GM18520 (cell line): ENCODE results near the gene GCN1.
A peak's percentile ranks its signal among the peaks of the same experiment; 100 is the strongest.

Experiments used
- ATAC-seq: cut with Tn5 transposase; IDR thresholded peaks from one replicate; pipeline ENCODE4 v1.9.1; 2021; ENCODE audit not compliant: unreplicated experiment

Gene GCN1

GRCh38 chr12:120150919-120151525 lies 43.5 kb downstream of the GCN1 start:
- ATAC-seq: no peak

DNA sequence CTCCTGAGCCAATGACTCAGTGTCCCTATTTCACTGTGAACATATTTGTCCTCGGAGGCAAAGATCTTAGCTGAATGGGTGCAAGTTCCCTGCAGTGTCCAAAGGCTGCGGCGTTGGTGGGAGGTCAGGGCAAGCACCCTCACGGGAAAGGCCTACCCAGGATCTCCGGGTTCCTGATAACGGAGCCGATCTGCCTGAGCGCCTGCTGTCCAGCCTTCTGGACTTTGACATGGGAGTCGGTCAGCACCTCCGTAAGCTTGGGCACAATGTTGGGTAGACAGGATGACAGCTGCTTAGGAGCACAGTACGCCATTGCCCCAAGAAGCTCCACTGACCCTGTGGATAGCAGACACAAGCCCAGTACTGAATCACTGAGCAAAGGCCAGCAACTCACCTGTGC lies 46.5 kb downstream of the GCN1 start:
- ATAC-seq: no peak

GRCh38 chr12:120145164-120145563 lies 49.4 kb downstream of the GCN1 start:
- no peak for ATAC-seq

DNA sequence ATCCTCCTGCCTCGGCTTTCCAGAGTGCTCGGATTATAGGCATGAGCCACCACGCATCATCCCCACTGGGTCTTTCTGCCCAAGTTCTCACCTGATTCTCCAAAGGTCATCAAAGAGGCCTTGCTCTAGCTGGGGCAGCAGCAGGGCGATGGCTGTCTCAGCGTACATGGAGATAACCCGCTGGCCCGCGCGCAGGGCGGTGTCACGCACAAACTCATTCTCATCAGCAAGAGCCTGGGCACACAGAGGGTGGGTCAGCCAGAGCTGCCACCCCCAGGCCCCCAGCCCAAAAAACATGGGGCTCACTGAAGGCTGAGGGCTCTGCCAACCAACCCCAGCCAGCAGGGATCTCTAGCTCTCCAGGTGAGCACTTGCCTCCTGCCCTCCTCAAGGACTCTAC lies 50.3 kb downstream of the GCN1 start:
- ATAC-seq: no peak

DNA sequence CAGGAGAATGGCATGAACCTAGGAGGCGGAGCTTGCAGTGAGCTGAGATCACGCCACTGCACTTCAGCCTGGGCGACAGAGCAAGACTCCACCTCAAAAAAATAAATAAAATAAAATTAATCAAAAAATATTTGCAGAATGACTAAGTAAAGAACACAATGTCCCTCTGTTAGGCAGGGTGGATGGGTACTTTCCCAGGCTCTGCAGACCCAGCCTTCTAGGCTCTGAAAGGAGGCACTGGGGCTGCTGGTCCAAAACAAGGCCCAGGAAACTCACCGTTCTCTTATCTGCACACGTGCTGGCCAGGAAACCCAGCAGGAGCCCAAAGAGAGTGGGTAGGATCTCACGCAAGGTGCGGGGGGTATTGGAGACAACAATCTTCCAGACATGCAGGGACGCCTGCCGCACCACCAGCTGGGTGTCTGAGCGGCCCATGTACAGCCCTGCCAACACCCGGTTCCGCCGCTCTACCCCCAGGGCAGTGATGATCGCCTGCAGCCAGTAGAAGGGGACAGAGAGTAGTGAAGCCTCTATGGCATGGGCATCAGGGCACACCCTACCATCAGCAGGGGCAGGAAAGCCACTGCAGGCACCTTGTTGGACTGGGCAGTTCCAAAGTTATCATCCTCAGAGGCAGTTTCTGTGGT lies 52.2 kb downstream of the GCN1 start:
- no peak for ATAC-seq

DNA sequence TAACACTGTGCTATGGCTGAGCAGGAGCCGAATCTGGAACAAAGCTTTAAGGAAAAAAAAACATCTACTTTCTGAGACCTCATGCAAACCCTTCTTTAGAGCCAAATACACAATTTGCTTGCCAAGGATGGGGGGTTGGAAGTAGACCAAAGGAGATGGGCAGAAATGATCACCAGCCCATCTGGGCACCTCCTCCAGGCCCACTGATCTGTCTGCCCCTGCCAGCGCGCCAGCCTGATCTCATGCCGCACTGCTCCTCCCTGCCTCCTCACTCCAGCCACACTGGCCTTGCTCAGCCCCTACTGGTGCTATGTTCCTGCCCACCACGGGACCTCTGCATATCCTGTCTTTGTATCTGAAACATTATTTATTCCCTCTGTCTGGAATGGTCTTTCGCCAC lies 53.2 kb downstream of the GCN1 start:
- no peak for ATAC-seq

- ATAC-seq: no peak
These were observed 53.9 kb downstream of the GCN1 start for GRCh38 chr12:120140603-120141002.

- ATAC-seq: no peak
These were observed 54.6 kb downstream of the GCN1 start for GRCh38 chr12:120139958-120140357.

DNA sequence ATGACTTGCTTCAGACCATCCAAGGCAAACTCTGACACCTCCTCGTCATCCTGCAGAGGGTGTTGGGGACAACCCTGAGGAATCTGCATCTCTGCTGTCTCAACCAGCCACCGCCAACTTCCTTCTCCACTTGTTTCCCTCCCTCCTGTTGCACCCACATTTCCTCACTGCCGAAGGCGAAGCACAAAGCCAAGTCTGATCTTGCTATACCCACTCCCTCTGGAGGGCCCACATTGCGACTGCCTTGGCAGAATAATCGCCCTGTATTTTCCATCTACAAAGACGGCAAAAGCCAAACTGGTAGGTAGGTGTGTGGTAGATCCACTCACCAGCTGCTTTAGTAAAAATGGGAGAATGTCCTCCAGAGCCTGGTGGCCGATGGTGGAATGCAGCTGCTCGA lies 56.1 kb downstream of the GCN1 start:
- no peak for ATAC-seq

DNA sequence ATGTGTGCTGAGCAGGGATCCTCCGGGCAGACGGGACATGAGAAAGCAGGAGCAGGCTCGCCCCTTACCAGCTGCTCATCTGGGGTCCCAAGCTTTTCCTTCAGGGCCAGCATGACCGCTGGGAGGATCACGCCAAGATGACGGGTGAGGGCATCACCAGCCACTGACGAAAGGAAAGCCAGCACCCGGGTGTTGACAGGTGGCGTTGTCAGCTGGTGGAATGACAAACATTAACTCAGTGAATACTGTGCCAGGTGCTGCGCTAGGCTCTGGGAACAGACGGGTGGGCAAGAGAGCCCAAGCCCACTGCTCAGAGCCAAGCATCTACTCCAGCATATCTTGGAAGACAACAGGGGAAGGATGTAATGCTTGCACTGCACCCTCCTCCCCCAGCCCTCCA lies 56.7 kb downstream of the GCN1 start:
- no peak for ATAC-seq

GRCh38 chr12:120136093-120136770 lies 58.3 kb downstream of the GCN1 start:
- no peak for ATAC-seq

GRCh38 chr12:120134307-120134980 lies 60.1 kb downstream of the GCN1 start:
- no peak for ATAC-seq

DNA sequence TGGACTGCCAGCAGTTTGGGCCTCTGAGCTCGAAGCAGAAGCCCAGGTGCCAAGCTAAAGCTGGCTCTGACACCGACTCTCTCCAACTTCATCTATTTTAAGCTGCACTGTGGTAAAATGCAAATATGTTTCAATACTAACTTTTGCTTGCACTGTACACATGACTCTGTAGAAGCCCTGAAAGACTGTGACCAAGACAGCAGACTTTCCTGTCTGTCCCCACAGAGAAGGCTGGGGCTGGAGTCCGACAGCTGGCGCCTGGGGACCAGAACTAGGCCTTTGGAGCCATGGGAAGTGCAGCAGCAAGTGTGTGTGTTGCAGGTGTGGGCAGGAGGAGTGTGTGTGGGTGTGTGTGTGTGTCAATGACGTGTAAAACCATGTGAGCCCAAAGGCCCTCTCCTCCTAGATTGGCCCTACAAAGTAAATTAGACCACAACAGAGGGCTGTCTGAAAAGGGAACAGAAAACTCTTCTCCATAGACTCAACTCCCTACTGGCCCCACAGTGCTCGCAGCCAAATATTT lies 61.6 kb downstream of the GCN1 start:
- ATAC-seq: peak; percentile 90

- no peak for ATAC-seq
These were observed 62.3 kb downstream of the GCN1 start for GRCh38 chr12:120132054-120132836.

- no peak for ATAC-seq
These were observed 63.4 kb downstream of the GCN1 start for GRCh38 chr12:120131116-120131515.

DNA sequence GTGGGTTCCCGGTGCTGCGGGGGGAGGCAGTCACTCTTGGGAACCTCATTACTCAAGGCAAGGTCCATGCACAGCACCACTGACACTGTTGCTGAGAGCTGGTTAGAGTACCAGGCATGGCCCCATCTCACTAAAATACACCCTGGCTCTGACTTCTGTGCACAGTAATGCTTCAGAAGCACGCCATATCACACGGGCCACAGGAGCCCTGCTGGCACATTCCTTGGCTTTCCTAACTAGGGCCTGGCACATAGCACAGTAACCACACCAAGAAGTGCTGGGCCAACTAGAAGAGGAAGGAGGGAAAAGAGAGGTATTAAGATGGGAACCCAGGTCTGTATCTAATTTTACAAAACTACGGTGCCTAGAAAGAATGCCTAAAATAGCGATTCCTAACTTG lies 64.5 kb downstream of the GCN1 start:
- no peak for ATAC-seq

DNA sequence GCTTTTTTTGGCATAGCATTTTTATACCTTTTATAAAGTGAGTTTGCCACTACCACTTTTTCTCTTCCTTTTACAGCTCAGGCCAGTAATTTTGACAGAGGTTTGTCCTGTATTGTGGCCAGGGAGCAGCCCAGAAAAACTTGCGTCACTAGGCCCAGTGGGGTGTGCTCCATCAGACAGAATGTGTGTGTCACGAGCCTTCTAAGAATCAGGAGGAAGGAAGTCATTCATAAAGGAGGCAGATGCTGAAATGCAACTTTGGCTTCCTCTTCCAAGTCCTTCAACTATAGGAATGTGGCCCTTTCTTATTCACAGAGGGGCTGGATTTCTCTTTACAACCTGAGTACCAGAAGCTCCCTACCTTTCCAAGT lies 67.9 kb downstream of the GCN1 start:
- no peak for ATAC-seq

DNA sequence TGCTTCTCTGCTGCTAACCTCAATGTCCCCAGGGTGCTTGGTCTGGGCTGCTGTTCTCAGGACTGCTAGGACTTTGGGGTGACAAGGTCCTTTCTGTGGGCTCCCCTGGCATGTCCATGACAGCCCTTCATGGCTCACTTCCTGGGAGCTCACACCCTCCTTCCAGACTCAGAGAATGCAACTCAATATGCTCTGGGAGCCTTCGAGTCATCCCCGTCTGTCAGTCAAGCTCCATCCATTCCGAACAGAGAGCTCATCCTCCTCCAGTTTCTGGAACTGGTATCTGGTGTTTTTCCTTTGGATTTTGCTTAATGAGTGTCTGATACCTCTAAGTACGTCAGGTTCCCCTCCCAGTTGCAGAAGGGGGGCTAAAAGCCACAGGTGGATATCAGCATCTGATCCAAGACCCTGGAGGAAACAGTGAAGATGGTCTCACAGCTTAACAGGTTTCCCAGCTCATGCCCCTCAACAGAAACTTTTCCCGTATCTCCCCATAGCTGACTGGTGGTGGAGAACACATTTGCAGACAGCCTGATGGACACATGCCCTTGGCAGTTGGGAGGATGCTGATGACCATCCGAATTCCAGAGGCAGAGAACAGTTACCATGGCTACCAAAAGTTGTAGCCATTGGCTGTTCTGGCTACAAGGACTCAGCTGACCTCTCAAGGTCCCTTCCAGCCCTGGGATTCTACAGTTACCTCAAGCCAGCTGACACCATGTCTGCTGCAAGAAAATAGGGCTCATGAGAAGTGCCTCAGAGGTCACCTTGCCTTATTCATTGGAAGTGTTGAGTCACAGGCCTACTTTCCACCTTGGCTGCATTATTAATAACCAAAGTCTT lies 68.5 kb downstream of the GCN1 start:
- no peak for ATAC-seq

- no peak for ATAC-seq
These were observed 69.5 kb downstream of the GCN1 start for GRCh38 chr12:120125029-120125428.

GRCh38 chr12:120121766-120122293 lies 72.7 kb downstream of the GCN1 start:
- ATAC-seq: peak; percentile 24
